ENCODE results near the gene FSIP2. TPM values are rescaled to one million over a fixed set of nuclear protein-coding genes. Genes with fewer than 3 reads are reported as not detected.

The FSIP2 gene
- total RNA-seq, 1 experiment from 2014 or later: 2.2 TPM

- no peak for TF ChIP-seq STAT6 (CRISPR knock-in tag; conservative IDR thresholded peaks at IDR 0.05; ENCODE audit: low read depth)
- no peak for TF ChIP-seq IRF1 (CRISPR knock-in tag; IDR thresholded peaks at IDR 0.05)
Observed at GRCh38 chr2:185802926-185803325, 64.3 kb downstream of the FSIP2 start (continued).

DNA sequence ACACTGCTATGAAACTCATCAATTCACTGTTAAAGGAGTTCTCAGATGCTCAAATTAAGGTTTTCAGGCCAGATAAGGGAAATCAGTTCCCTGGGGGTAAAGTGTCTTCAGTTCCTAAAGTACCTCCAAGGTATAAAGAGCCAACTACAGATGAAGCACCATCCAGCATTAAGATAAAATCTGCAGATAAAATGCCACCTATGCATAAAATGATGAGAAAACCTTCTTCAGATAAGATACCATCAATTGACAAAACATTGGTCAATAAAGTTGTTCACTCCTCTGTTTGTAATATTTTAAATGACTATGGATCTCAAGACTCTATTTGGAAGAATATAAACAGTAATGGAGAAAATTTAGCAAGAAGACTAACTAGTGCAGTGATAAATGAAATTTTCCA is 68.2 kb downstream of the FSIP2 start:
- POLR2A ChIA-PET: no interaction called here
- CTCF ChIA-PET: no interaction called here
- ATAC-seq: no peak
- DNase-seq (ENCODE audit: low spot score): no peak
- Mint-ChIP-seq H3K4me3 (no peak overlapping the region), H3K36me3 (peaks cover 7% of the 10 kb centered on the region), H3K4me1 (no peaks in the 10 kb centered on the region; the same call in 1 of the 2 replicates), H3K27ac (no peak overlapping the region), H3K9me3 (peaks cover 10% of the 10 kb centered on the region), H3K27me3 (ENCODE audit: low read depth) (no peaks in the 10 kb centered on the region)
- no peak for TF ChIP-seq ETV6 (CRISPR knock-in tag; IDR thresholded peaks at IDR 0.05)
- TF ChIP-seq MYBL2 (CRISPR knock-in tag; IDR thresholded peaks at IDR 0.05): no peak
- no peak for TF ChIP-seq ZMAT4 (CRISPR knock-in tag; IDR thresholded peaks at IDR 0.05)
- no peak for TF ChIP-seq MXD4 (CRISPR knock-in tag; IDR thresholded peaks at IDR 0.05; ENCODE audit: borderline replicate concordance)
- no peak for TF ChIP-seq ZNF121 (CRISPR knock-in tag; IDR thresholded peaks at IDR 0.05)
- TF ChIP-seq NR1H2 (CRISPR knock-in tag; IDR thresholded peaks at IDR 0.05): no peak
- no peak for TF ChIP-seq E2F4 (CRISPR knock-in tag; IDR thresholded peaks at IDR 0.05; ENCODE audit: borderline replicate concordance, low read depth)
- no peak for TF ChIP-seq USF2 (CRISPR knock-in tag; IDR thresholded peaks at IDR 0.05)
- no peak for TF ChIP-seq TEAD4 (CRISPR knock-in tag; IDR thresholded peaks at IDR 0.05)
- no peak for TF ChIP-seq CREB1 (CRISPR knock-in tag; IDR thresholded peaks at IDR 0.05)
- no peak for TF ChIP-seq OVOL2 (CRISPR knock-in tag; IDR thresholded peaks at IDR 0.05; ENCODE audit: borderline replicate concordance)
- TF ChIP-seq ZBTB21 (CRISPR knock-in tag; IDR thresholded peaks at IDR 0.05; ENCODE audit: borderline replicate concordance): no peak
- TF ChIP-seq, protein P1, sequence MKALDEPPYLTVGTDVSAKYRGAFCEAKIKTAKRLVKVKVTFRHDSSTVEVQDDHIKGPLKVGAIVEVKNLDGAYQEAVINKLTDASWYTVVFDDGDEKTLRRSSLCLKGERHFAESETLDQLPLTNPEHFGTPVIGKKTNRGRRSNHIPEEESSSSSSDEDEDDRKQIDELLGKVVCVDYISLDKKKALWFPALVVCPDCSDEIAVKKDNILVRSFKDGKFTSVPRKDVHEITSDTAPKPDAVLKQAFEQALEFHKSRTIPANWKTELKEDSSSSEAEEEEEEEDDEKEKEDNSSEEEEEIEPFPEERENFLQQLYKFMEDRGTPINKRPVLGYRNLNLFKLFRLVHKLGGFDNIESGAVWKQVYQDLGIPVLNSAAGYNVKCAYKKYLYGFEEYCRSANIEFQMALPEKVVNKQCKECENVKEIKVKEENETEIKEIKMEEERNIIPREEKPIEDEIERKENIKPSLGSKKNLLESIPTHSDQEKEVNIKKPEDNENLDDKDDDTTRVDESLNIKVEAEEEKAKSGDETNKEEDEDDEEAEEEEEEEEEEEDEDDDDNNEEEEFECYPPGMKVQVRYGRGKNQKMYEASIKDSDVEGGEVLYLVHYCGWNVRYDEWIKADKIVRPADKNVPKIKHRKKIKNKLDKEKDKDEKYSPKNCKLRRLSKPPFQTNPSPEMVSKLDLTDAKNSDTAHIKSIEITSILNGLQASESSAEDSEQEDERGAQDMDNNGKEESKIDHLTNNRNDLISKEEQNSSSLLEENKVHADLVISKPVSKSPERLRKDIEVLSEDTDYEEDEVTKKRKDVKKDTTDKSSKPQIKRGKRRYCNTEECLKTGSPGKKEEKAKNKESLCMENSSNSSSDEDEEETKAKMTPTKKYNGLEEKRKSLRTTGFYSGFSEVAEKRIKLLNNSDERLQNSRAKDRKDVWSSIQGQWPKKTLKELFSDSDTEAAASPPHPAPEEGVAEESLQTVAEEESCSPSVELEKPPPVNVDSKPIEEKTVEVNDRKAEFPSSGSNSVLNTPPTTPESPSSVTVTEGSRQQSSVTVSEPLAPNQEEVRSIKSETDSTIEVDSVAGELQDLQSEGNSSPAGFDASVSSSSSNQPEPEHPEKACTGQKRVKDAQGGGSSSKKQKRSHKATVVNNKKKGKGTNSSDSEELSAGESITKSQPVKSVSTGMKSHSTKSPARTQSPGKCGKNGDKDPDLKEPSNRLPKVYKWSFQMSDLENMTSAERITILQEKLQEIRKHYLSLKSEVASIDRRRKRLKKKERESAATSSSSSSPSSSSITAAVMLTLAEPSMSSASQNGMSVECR (CRISPR knock-in tag; IDR thresholded peaks at IDR 0.05; ENCODE audit: borderline replicate concordance): no peak
- no peak for TF ChIP-seq CREM (CRISPR knock-in tag; IDR thresholded peaks at IDR 0.05)
- TF ChIP-seq ZNF232 (CRISPR knock-in tag; IDR thresholded peaks at IDR 0.05): no peak
- TF ChIP-seq, protein P2, sequence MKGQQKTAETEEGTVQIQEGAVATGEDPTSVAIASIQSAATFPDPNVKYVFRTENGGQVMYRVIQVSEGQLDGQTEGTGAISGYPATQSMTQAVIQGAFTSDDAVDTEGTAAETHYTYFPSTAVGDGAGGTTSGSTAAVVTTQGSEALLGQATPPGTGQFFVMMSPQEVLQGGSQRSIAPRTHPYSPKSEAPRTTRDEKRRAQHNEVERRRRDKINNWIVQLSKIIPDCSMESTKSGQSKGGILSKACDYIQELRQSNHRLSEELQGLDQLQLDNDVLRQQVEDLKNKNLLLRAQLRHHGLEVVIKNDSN (CRISPR knock-in tag; IDR thresholded peaks at IDR 0.05): no peak
